ENCODE data around the gene GIPC1. TPM values are rescaled to one million over a fixed set of nuclear protein-coding genes. Genes with fewer than 3 reads are reported as not detected.
A peak's percentile ranks its signal among the peaks of the same experiment; 100 is the strongest.

Gene GIPC1
- total and polyA plus RNA-seq, 9 of the 15 experiments (the other 6 are each of a cell fraction or from before 2014, with no cell fraction given) = 0.49 to 54.7 (median 24.8) TPM

DNA sequence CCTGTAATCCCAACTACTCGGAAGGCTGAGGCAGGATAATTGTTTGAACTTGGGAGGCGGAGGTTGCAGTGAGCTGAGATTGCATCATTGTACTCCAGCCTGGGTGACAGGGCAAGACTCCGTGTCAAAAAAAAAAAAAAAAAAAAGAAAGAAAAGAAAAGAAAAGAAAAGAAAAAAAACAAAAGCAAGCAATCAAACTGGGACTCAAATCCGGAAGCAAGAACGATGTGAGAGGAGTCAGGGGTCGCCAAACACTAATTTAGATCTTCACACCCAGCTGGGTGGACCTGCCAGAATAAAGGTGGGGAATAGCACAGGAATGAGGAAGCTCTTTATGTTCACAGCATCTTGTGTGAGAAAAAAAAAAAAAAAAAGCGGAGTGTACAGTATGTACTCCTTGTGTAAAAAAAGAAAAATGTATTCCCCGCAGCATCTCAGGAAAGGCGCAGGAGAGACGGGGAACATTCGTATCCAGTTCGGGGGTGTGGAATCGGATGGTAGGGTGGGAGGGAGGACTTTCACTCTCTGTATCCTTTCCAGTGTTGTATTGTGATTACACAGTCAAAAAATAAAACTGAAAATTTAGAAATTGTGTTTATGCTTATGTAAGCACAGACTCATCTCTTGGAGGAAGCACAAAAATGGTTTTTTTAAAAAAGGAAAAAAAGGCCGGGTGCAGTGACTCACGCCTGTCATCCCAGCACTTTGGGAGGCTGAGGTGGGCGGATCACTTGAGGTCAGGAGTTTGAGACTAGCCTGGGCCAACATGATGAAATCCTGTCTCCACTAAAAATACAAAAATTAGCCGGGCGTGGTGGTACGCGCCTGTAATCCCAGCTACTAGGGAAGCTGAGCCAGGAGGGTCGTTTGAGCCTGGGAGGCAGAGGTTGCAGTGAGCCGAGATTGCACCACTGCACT, 14.6 kb upstream of the GIPC1 start (continued):
- no peak for TF ChIP-seq MGA (IDR thresholded peaks at IDR 0.05)
- TF ChIP-seq IRF9 (tag; IDR thresholded peaks at IDR 0.05) = 0 out of 2 replicates have a peak, but pooled peaks have one; percentile 52
- no peak for TF ChIP-seq MTA1 (IDR thresholded peaks at IDR 0.05; ENCODE audit: borderline replicate concordance)
- TF ChIP-seq, protein P1, sequence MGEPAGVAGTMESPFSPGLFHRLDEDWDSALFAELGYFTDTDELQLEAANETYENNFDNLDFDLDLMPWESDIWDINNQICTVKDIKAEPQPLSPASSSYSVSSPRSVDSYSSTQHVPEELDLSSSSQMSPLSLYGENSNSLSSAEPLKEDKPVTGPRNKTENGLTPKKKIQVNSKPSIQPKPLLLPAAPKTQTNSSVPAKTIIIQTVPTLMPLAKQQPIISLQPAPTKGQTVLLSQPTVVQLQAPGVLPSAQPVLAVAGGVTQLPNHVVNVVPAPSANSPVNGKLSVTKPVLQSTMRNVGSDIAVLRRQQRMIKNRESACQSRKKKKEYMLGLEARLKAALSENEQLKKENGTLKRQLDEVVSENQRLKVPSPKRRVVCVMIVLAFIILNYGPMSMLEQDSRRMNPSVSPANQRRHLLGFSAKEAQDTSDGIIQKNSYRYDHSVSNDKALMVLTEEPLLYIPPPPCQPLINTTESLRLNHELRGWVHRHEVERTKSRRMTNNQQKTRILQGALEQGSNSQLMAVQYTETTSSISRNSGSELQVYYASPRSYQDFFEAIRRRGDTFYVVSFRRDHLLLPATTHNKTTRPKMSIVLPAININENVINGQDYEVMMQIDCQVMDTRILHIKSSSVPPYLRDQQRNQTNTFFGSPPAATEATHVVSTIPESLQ (CRISPR knock-in tag; IDR thresholded peaks at IDR 0.05) = no peak
- TF ChIP-seq CEBPG (CRISPR knock-in tag; IDR thresholded peaks at IDR 0.05) = peak; percentile 85
- TF ChIP-seq CEBPG (tag; conservative IDR thresholded peaks at IDR 0.05 in 1 of 2, IDR thresholded peaks at IDR 0.05 in 1 of 2) = peak; percentile 80 to 83
- no peak for TF ChIP-seq NR3C1 (CRISPR knock-in tag; IDR thresholded peaks at IDR 0.05)
- TF ChIP-seq ZKSCAN1 (IDR thresholded peaks at IDR 0.05; ENCODE audit: low read depth, low read length) = no peak
- peak; percentile 27; the same call in 1 of the 2 replicates for TF ChIP-seq MAFK (IDR thresholded peaks at IDR 0.05; ENCODE audit: low read length)
- TF ChIP-seq RHOXF2B (CRISPR knock-in tag; conservative IDR thresholded peaks at IDR 0.05) = no peak
- TF ChIP-seq TCF15 (CRISPR knock-in tag; IDR thresholded peaks at IDR 0.05) = no peak
- TF ChIP-seq ZNF384 (IDR thresholded peaks at IDR 0.05; ENCODE audit: low read depth, low read length) = peak; percentile 76

All from K562 (cell line).